Right kidney (tissue), 9 donors: ENCODE data around the gene EPN3.

Experiments used
- DNase-seq: peaks from one replicate; pipeline ENCODE4 v3.0.0-alpha.2; 2016
- long read RNA-seq, 8 donors: transcript quantifications; one replicate each; lab custom pipeline, GENCODE V29; 2026

Gene EPN3
- long read RNA-seq, donor 1, full-length matches to known transcripts: 2 of 2 reads
- long read RNA-seq, donor 1, partial matches to known transcripts: 0 of 2 reads
- long read RNA-seq, donor 1, other reads (novel, unspliced or antisense): 0 of 2 reads
- long read RNA-seq, donor 2: 0 reads
- long read RNA-seq, donor 3, full-length matches to known transcripts: 1 of 1 reads
- long read RNA-seq, donor 3, partial matches to known transcripts: 0 of 1 reads
- long read RNA-seq, donor 3, other reads (novel, unspliced or antisense): 0 of 1 reads
- long read RNA-seq, donor 4, full-length matches to known transcripts: 1 of 1 reads
- long read RNA-seq, donor 4, partial matches to known transcripts: 0 of 1 reads
- long read RNA-seq, donor 4, other reads (novel, unspliced or antisense): 0 of 1 reads
- long read RNA-seq, donor 5, full-length matches to known transcripts: 2 of 2 reads
- long read RNA-seq, donor 5, partial matches to known transcripts: 0 of 2 reads
- long read RNA-seq, donor 5, other reads (novel, unspliced or antisense): 0 of 2 reads
- long read RNA-seq, donor 6: 0 reads
- long read RNA-seq, donor 7: 0 reads
- long read RNA-seq, donor 8, full-length matches to known transcripts: 3 of 3 reads
- long read RNA-seq, donor 8, partial matches to known transcripts: 0 of 3 reads
- long read RNA-seq, donor 8, other reads (novel, unspliced or antisense): 0 of 3 reads

DNA sequence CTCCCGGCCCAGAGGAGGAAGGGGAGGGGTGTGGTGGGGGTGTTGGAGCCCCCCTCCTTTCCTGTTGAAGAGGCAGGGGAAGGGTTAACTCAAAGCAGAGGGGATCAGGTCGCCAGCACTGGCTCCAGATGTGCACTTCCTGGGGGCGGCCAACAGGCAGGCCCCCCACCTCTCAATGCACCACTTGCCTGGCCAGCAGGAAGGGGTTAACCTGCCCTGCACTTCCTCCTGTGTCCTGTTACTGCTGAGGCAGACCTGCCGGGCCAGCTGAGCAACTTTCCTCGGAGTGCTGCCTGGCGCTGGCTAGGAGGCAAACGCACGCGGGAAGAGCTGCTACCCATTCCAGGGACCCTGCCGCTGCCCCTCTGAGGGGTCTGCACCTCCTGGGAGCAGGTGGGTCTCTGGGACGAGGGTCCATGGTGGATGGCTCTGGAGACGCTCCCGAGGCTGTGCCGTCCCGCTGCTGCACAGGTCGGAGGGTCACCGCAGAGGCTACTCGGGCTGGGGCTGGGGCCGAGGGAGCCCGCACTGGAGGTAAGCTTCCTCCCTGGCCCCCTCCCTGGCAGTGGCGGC, at the start of gene EPN3:
TSS of gene EPN3 (plus strand) at position 284 of the 573 bp plus-strand sequence. CDS start 3,822 bp downstream, outside the sequence.
- DNase-seq: peak; percentile 65

DNA sequence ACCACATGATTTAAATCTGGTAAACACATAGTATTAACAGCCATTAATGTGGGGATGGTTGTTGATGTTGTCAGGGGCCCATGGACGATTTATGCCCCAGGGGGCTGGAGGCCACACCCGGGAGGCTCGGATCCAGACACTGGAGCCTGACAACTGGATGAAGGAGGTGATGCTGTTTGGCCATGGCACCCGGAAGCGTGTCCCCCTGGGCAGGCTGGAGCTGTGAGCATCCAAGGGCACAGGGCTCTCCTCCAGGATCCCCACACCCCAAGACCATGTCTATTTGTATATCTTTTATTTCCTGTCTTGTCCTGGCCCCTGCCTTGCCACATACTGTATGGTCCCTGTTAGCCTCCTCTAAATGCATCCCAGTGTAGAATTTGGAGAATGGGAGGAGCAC, 49.3 kb upstream of the EPN3 start:
- DNase-seq: no peak

DNA sequence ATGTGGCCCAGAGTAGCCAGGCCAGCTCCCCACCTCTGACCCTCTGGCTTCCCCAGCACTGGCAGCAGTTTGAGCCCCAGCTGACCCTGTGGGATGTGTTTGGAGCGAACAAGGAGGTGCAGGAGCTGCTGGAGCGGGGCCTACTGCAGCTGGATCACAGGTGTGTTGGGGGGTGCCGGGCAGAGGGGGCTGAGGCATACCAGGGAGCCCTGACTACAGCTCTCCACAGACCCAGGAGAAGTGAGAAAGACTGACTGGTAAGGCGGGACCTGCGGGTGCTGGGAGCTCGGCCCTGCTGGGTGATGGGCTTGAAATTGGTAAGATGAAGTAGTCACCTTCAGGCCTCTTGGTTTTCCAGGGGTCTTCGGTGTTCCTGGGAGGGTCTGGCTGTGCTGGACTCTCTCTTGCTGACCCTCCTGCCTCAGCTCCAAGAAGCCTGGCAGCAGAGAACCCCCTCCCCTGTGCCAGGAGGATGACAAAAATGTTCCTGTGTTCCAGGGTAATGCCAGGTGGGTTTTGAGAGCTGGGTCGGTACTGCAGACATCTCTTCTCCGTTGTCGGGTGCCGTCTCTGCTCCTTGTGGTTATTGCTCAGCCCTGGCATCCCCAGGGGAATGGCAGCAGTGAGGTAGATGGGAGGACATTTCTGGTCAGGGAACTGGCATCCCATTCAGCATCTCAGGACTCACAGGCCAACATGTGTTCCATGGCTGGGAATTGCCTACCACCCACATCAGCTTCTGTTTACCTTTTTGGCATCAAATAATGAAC, 48.0 kb upstream of the EPN3 start:
- DNase-seq: no peak

DNA sequence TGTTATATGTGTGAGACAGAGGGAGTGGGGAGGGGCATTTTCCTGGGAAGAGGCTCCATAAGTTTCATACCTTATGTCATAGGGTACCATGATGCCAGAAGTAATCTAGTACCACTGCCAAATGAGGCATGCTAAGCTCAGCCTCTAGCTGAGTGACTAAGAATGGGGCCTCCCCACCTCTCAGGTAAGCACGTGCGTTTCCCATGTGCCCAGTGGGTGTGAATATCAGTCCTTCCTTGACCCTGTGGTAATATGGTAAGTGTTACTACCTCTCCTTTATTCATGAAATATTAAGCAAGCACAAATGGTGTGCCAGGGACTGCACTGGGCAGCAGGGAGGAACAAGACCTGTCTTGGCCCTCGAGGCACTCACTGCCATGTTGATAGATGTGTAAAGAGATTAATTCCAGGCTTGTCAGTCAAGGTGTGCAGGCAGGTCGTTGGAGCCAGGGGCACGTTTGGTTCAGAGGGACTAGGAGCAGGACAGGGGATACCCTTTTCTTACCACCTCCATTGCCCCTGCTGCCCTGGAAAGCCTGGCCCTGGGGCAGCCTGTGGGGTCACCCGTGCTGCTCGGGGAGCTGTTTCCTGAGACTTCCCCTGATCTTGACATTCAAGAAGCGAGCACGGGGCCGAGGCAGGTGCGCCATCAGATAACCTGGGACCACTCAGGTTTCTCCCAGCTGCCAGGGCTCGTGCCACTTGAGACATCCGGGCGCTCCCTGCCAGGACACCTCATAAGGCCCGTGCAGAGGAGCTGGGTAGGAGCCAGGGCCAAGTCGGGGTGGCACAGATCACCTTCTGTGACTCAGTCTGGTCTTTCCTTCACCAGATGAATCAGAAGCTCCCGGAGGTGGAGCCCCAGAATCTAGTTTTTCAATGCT, 45.1 kb upstream of the EPN3 start:
- no peak for DNase-seq

DNA sequence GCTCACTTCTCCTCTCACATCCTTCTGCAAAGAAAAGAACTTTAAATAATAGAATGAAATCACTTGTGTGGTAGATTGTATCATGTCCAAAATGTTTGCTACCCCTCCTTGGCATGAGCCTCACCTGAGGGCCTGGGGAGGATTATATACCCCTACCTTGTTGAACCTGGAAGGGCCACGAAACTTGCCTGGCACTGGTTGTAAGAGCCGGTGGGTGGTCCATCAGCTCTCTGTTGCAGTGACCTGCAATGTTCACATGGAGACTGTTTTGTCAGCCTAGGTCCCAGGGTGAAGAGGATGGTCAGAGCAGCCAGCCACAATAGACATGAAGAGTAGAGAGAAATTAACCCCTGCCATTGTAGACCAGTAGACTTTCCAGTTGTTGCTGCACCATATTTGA, 43.7 kb upstream of the EPN3 start:
- DNase-seq: no peak

DNA sequence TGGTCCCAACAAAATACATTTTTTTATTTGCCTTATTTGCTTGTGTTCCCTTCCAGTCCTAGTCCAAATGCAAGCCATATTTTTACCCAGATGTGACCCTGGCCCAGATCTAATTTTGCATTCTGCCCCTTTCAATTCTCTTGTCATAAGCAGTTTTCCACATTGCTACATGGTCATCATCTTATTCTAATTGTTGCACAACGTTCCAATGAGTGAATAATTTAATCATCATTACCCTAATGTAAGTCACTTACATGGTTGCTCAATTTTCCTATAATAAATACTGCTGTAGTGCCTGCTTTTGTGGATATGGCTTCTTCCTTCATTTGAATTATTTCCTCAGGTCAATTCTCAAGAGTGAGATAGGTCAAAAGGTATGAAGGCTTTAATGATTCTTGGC, 41.0 kb upstream of the EPN3 start:
- no peak for DNase-seq

DNA sequence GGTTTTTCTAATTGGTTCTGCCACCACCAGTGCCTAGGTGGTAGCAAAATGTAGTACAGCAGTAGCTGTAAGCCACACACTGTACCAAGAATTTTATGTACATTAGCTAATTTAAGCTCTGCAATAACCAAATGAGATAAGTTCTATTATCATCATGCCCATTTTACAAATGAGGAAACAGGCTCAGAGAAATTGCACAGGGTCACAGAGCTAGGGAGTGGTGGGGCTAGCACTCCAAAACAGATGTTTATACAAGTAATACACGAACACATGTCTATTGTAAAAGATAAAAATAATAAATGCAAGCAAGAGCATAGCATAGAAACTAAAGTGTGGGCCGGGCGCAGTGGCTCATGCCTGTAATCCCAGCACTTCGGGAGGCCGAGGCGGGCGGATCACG, 40.3 kb upstream of the EPN3 start:
- no peak for DNase-seq

DNA sequence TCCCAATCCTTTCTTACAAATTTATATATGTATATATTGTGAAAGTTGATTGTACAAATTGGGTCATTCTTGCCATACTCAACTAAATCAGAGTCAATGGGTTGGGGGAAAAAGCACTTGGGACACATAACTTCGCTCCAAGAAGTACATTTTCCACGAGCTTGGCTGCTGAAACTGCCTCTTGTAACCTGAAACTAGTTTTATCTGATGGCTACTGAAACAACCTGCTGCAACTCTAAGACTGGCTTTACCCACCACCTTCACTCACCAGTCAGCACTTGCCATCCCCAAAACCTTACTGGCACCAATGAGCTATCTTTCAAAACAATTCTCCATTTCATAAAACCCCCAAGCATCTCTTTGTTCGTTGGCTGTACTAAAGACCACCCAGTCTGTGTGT, 38.8 kb upstream of the EPN3 start:
- no peak for DNase-seq

DNA sequence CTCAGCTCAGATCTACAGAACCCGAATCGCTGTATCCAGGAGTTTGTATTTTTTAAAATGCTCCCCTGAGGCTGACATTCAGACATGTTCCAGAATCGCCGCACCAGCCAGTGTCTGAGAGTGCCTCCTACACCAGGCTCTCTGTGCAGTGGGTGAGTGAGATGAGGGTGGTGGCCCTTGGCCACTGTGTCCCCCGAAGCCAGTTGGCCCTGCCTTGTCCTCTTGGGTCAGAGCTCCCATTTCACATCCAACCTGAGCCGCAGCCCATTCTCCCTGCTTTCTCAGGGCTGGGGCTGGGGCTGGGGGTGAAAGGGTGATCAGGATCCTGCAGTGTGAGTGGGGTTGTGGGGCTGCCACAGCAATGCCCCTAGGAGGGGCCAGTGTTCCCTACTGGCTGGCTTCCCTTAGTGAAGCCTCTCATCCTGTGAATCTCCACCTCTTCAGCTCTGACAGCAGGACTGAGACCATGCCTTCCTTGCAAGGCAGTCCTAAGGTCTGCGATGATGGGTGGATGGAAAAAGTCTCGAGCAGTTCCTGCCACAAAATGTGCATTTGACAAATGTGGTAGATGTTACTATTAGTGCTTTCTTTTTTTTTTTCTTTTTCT, 37.2 kb upstream of the EPN3 start:
- no peak for DNase-seq

DNA sequence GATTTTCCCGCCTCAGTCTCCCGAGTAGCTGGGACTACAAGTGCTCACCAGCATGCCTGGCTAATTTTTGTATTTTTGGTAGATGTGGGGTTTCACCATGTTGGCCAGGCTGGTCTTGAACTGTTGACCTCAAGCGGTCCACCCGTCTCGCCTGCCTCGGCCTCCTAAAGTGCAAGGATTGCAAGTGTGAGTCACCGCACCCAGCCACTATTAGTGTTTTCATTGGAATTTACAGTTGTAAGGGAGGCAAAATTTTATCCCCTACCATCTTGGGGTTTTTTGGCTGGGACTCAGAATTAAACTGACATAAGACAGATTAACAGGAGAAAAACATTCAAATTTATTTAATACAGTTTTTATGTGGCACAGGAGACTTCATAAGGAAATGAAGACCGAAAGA, 36.6 kb upstream of the EPN3 start:
- no peak for DNase-seq

DNA sequence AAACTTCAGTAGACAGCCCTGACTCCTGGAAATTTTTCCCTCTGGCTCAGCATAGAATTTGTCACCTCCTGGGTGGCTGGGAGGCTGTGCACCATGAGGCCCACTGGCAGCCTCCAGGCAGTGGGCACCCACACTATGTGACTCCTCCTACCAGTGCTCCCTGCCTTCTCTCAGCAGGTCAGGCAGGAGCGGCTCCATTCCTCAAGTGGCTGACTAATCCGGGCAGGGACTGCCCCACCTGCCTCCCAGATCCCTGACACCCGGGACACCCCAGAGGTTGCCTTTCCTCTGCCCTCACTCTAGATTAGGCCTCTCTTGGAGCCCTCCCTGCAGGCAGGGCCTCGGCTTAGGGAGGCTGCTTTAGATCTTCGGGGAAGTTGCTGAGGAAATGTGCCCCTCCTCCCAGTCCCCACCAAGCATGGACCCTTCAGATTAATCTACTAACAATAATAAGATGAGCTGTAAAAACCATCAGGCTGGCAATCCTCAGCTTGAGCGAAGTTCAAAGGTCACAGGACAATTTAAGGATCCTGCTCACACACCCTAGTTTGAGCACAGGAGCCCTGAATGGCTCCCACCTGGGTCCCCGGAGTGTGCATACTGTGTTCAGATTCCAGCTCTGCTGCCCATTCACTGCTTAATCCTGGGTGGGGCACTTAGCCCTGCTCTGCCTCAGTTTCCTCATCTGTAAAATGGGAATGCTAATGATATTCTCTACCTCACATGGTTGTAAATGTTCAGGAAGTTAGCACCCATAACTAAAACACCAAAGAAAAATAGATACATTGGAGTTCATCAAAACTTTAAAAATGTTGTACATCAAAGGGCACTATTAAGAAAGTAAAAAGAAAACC, 34.3 kb upstream of the EPN3 start:
- DNase-seq: no peak

DNA sequence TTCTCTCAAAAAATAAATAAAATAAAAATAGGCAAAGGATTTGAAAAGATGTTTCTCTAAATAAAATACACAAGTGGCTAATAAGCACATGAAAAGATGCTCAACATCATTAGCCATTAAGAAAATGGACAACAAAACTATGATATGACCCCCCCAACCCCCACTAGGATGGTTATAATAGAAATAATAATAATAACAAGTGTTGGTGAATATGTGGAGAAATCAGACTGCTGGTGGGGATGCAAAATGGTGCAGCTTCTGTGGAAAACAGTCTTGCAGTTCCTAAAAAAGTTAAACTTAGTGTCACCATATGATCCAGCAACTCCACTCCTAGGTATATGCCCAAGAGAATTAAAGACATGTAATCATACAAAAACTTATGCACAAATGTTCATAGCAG, 33.3 kb upstream of the EPN3 start:
- DNase-seq: no peak

DNA sequence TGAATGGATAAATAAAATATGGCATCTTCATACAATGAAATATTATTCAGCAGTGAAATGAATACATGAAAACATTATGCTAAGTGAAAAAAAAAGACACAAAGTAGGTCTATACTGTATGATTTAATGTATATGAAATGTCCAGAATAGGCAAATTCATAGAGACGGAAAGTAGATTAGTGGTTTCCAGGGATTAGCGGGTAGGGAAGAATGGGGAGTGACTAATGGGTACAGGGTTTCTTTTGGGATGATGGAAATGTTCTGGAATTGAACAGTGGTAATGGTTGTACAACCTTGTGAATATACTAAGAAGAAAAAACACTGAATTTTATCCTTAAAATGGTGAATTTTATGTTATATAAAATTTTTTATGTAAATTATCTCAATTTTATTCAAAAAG, 32.8 kb upstream of the EPN3 start:
- no peak for DNase-seq

DNA sequence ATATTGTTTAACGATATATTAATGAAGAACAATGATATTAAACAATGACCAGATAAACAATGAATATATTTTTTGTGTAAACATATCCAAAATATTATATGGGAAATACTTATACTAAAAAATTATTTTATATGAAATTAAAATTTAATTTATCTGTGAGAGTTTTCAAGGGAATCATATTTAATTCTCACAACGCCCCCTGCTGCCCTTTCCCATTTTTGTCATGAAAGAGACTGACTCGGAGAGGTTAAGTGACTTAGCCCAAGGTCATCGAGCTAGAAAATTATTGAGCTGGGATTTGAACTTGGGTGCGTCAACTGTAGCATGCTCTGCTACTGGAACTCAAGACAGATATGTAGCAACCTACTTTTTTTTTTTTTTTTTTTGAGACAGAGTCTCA, 31.5 kb upstream of the EPN3 start:
- DNase-seq: no peak

DNA sequence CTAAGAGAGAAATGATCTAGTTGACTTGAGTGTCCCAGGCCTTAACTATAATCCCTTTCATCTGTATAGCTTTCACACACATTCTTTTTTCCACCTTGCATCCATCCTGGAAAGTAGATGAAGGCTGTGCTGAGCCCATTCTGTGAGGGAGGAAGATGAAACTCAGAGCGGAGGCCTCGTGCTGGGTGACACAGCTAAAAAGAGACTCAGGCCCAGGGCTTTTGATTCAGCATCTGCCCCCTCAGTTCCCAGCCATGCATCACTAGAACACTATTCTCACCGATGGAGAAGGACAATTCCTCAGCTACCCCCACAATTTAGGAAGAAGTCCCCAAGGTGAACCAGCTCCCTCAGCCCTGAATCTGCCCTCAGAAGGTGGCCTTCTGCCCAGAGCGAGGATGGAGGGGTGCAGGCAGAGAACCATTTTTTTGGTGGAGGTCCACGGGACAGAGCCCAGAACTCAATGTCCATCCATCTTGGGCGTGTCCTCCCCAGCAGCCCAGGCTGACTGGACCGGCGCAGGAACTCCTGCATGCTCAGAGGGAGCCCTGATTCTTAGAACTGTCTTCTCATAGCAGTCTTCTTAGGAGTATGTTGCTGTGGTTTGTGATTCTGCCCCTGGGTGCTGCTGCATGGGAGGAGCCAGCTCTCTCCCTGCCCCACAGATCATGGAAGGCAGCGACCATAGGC, 30.1 kb upstream of the EPN3 start:
- DNase-seq: no peak

DNA sequence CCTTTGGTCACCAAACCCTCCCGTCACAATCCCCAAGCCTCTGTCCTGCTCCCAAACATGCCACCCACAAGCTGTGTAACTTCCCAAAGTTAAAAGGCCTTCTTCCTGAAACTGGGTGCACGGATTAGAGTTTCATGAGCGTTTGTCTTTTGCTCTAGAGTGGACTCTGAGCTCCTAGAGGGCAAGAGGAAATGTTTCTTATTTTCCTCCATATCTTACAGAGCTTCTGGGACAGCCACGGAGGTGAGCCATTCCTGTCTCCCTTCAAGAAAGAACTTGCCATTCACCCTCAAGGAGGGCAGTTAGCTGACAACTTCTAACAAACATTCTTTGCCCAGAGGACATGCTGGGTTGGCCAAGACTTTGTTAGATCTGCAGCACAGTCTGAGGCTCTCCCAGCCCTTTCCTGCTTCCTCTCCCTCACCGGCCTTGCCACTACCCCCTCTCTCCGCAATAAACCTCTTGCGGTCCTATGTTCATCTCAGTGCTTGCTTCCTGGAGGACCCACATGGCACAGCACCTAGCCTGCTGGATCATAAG, 26.9 kb upstream of the EPN3 start:
- DNase-seq: no peak

DNA sequence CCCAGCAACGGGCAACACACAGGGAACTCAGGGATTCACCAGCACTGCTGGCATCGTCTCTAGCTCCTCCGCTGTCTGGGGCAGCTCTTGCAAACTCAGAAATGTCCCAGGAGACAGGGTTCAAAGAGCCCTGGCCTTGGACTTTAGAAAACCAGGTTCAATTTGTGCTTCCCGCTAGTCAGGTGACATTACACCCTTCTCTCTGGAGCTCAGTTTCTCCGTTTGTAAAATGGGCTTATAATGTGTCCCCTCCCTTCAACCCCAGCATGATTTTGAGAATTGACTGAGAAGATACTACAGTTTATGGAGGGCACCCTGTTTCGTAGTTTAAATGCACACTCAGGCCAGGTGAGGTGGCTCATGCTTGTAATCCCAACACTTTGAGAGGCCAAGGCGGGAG, 26.2 kb upstream of the EPN3 start:
- DNase-seq: no peak

DNA sequence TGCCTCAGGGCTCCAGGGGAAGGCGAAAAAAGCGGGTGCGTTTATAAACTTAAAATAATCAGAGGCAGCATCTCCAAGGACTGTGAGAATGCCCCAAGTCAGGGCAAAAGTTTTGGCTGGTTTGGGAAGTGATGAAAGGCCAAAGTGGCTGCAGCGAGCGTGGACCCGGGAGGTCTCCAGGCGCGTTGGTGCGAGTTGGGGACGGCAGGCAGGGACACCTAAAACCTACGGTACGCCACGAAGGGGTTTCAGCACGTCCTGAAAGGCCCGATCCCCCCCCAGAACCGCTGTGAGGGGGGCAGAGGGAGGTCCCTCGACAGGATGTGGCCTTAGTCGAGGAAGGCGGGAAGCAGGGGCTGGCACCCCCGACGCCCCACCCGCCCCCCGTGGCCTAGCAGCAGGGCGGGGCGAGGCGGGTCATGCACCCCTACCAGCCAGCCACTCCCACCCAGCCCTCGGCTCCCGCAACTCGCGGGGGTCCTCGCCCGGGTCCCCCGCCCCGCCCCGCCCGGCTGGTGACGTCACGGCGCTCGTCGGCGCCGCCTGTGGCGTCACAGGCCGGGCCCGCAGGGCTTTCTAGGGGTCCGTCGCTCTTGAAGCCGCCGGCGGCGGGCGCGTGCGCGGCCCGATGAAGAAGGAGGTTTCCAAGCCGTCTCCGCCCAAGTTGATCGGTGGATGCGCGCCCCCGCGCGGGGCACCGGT, 24.5 kb upstream of the EPN3 start, which contains the start of gene MYCBPAP:
TSS of gene MYCBPAP (plus strand) at position 569 of the 702 bp plus-strand sequence. CDS start 236 bp downstream, outside the sequence.
- DNase-seq: peak; percentile 56
